ENCODE data around the gene SULT4A1.

SULT4A1 gene, protein sequence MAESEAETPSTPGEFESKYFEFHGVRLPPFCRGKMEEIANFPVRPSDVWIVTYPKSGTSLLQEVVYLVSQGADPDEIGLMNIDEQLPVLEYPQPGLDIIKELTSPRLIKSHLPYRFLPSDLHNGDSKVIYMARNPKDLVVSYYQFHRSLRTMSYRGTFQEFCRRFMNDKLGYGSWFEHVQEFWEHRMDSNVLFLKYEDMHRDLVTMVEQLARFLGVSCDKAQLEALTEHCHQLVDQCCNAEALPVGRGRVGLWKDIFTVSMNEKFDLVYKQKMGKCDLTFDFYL

GRCh38 chr22:43862074-43862881 lies at the start of gene SULT4A1:
TSS of gene SULT4A1 (minus strand) at chr22:43862513. CDS start at chr22:43862382, 131 bp downstream.
- Mint-ChIP-seq H3K9me3 (peaks cover 9% of the 10 kb centered on the region), H3K4me3 (peak within 1 kb of the TSS; percentile 81), H3K27ac (peak within 1 kb of the TSS; percentile 25), H3K4me1 (peaks cover 9% of the 10 kb centered on the region), H3K27me3 (ENCODE audit: low read depth, poor library complexity) (peaks cover 67% of the 10 kb centered on the region), H3K36me3 (ENCODE audit: low read depth) (peaks cover 3% of the 10 kb centered on the region)
- TF ChIP-seq, protein P1, sequence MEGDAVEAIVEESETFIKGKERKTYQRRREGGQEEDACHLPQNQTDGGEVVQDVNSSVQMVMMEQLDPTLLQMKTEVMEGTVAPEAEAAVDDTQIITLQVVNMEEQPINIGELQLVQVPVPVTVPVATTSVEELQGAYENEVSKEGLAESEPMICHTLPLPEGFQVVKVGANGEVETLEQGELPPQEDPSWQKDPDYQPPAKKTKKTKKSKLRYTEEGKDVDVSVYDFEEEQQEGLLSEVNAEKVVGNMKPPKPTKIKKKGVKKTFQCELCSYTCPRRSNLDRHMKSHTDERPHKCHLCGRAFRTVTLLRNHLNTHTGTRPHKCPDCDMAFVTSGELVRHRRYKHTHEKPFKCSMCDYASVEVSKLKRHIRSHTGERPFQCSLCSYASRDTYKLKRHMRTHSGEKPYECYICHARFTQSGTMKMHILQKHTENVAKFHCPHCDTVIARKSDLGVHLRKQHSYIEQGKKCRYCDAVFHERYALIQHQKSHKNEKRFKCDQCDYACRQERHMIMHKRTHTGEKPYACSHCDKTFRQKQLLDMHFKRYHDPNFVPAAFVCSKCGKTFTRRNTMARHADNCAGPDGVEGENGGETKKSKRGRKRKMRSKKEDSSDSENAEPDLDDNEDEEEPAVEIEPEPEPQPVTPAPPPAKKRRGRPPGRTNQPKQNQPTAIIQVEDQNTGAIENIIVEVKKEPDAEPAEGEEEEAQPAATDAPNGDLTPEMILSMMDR (IDR thresholded peaks at IDR 0.05) = no peak
- peak; percentile 73 for DNase-seq

GRCh38 chr22:43911351-43911750 lies 49.0 kb upstream of the SULT4A1 start:
- peaks cover 15% of the 10 kb centered on the region for H3K4me1 Mint-ChIP-seq
- H3K27ac Mint-ChIP-seq = no peak overlapping the region
- H3K27me3 Mint-ChIP-seq (ENCODE audit: low read depth, poor library complexity) = peaks cover 61% of the 10 kb centered on the region
- peaks cover 4% of the 10 kb centered on the region for H3K9me3 Mint-ChIP-seq
- DNase-seq = no peak
- TF ChIP-seq, protein P1 (IDR thresholded peaks at IDR 0.05) = no peak
- no peak overlapping the region for H3K4me3 Mint-ChIP-seq
- H3K36me3 Mint-ChIP-seq (ENCODE audit: low read depth) = no peaks in the 10 kb centered on the region

- H3K36me3 Mint-ChIP-seq (ENCODE audit: low read depth) = no peaks in the 10 kb centered on the region
- H3K9me3 Mint-ChIP-seq = peaks cover 4% of the 10 kb centered on the region
- no peak overlapping the region for H3K4me3 Mint-ChIP-seq
- H3K27me3 Mint-ChIP-seq (ENCODE audit: low read depth, poor library complexity) = peaks cover 68% of the 10 kb centered on the region
- H3K27ac Mint-ChIP-seq = no peak overlapping the region
- TF ChIP-seq, protein P1 (IDR thresholded peaks at IDR 0.05) = no peak
- peaks cover 15% of the 10 kb centered on the region for H3K4me1 Mint-ChIP-seq
- no peak for DNase-seq
Observed at GRCh38 chr22:43910178-43910695, 47.9 kb upstream of the SULT4A1 start.

- H3K9me3 Mint-ChIP-seq = peaks cover 4% of the 10 kb centered on the region
- H3K4me1 Mint-ChIP-seq = peaks cover 15% of the 10 kb centered on the region
- TF ChIP-seq, protein P1 (IDR thresholded peaks at IDR 0.05) = no peak
- H3K27ac Mint-ChIP-seq = no peak overlapping the region
- no peaks in the 10 kb centered on the region for H3K36me3 Mint-ChIP-seq (ENCODE audit: low read depth)
- H3K4me3 Mint-ChIP-seq = no peak overlapping the region
- peaks cover 68% of the 10 kb centered on the region for H3K27me3 Mint-ChIP-seq (ENCODE audit: low read depth, poor library complexity)
- DNase-seq = no peak
Observed at GRCh38 chr22:43909708-43910107, 47.4 kb upstream of the SULT4A1 start.

- TF ChIP-seq, protein P1 (IDR thresholded peaks at IDR 0.05) = no peak
- Mint-ChIP-seq H3K27me3 (ENCODE audit: low read depth, poor library complexity) (peaks cover 58% of the 10 kb centered on the region), H3K9me3 (peaks cover 6% of the 10 kb centered on the region), H3K27ac (no peak overlapping the region), H3K4me1 (peaks cover 11% of the 10 kb centered on the region), H3K4me3 (no peak overlapping the region), H3K36me3 (ENCODE audit: low read depth) (no peaks in the 10 kb centered on the region)
- DNase-seq = no peak
Observed at GRCh38 chr22:43905681-43906080, 43.4 kb upstream of the SULT4A1 start.
